Activated CD4-positive, alpha-beta T cell treated with anti-CD3 and anti-CD28 coated beads for 24 hours (primary cell): ENCODE data around the gene DLGAP1.
"Not testable (repeated sequence)": the region's sequence is repeated elsewhere in the genome, so short reads cannot be mapped to it uniquely, and the experiment has no call there.

Source experiments
- DNase-seq, 2 donors: peaks; one replicate each; pipeline ENCODE4 v3.0.0-alpha.2; 2020; ENCODE audit warnings: low read depth in 2 of 2

DLGAP1 gene

GRCh38 chr18:4385876-4386275 lies 69.2 kb downstream of the DLGAP1 start:
- DNase-seq = no peak

GRCh38 chr18:4384932-4385331 lies 70.2 kb downstream of the DLGAP1 start:
- no peak for DNase-seq

- no peak for DNase-seq
These were observed 80.5 kb downstream of the DLGAP1 start for GRCh38 chr18:4374564-4374963.

GRCh38 chr18:4369705-4370104 lies 85.4 kb downstream of the DLGAP1 start:
- no peak for DNase-seq

GRCh38 chr18:4360221-4360715 lies 94.8 kb downstream of the DLGAP1 start:
- no peak for DNase-seq

GRCh38 chr18:4358618-4359017 lies 96.5 kb downstream of the DLGAP1 start:
- no peak for DNase-seq

- no peak for DNase-seq
These were observed 97.5 kb downstream of the DLGAP1 start for GRCh38 chr18:4357579-4357978.

GRCh38 chr18:4356929-4357328 lies 98.2 kb downstream of the DLGAP1 start:
- DNase-seq = no peak

GRCh38 chr18:4353853-4354418 lies 101.2 kb downstream of the DLGAP1 start:
- no peak for DNase-seq

GRCh38 chr18:4352746-4353551 lies 102.2 kb downstream of the DLGAP1 start:
- no peak for DNase-seq

- no peak for DNase-seq
These were observed 104.1 kb downstream of the DLGAP1 start for GRCh38 chr18:4351005-4351404.

- DNase-seq = no peak
These were observed 119.7 kb downstream of the DLGAP1 start for GRCh38 chr18:4335386-4335785.

- DNase-seq = no peak
These were observed 122.1 kb downstream of the DLGAP1 start for GRCh38 chr18:4333043-4333442.

GRCh38 chr18:4319738-4320677 lies 135.1 kb downstream of the DLGAP1 start:
- DNase-seq = no peak

- DNase-seq = no peak
These were observed 136.8 kb downstream of the DLGAP1 start for GRCh38 chr18:4318311-4318710.

GRCh38 chr18:4311945-4312344 lies 143.2 kb downstream of the DLGAP1 start:
- not testable (repeated sequence) for DNase-seq

GRCh38 chr18:4311136-4311535 lies 144.0 kb downstream of the DLGAP1 start:
- no peak for DNase-seq

- no peak for DNase-seq
These were observed 145.9 kb downstream of the DLGAP1 start for GRCh38 chr18:4309227-4309626.

GRCh38 chr18:4308576-4308975 lies 146.5 kb downstream of the DLGAP1 start:
- DNase-seq = no peak

- DNase-seq = no peak
These were observed 155.7 kb downstream of the DLGAP1 start for GRCh38 chr18:4299395-4299794.

GRCh38 chr18:4293337-4293736 lies 161.8 kb downstream of the DLGAP1 start:
- no peak for DNase-seq

GRCh38 chr18:4292696-4293095 lies 162.4 kb downstream of the DLGAP1 start:
- no peak for DNase-seq
